Breast epithelium (tissue), 3 donors: Measurements from ENCODE around the gene RSPH4A.

Experiments used
- CTCF ChIP-seq, 3 donors: fragments of 450-650 bp; IDR thresholded peaks; one replicate each; pipeline ENCODE4 v1.5.1; 2016 to 2017; ENCODE audit warnings: antibody characterized with exemption in 3 of 3, mild to moderate bottlenecking in 3 of 3, moderate library complexity in 3 of 3
- POLR2A ChIP-seq: fragments of 450-650 bp; IDR thresholded peaks from one replicate; pipeline ENCODE4 v1.6.1; 2016; ENCODE audit warnings: antibody characterized with exemption, mild to moderate bottlenecking, moderate library complexity

- TF ChIP-seq CTCF (IDR thresholded peaks at IDR 0.05) (no peak), POLR2A (no peak)
Observed at GRCh38 chr6:116605935-116606334, 10.3 kb upstream of the RSPH4A start.
